Mesenchymal stem cell (in vitro differentiated cells and primary cell): ENCODE measurements around the gene CCDC158.
"Not testable (repeated sequence)": the region's sequence is repeated elsewhere in the genome, so short reads cannot be mapped to it uniquely, and the experiment has no call there.

Experiments
- DNase-seq: peaks from one replicate; pipeline ENCODE4 v3.0.0-alpha.2; 2013
- H2AFZ ChIP-seq: one replicate; pipeline ENCODE4 v1.6.1; 2013; ENCODE audit warnings: low read depth, mild to moderate bottlenecking, control low read depth, inconsistent platforms, low read length, moderate library complexity
- H2AK5ac ChIP-seq: 2 replicates; pipeline ENCODE4 v1.6.1; 2013; ENCODE audit warnings: low read length, moderate library complexity, mild to moderate bottlenecking, inconsistent platforms; ENCODE audit not compliant: severe bottlenecking
- H2BK120ac ChIP-seq: one replicate; pipeline ENCODE4 v1.6.1; 2013; ENCODE audit warnings: low read depth, mild to moderate bottlenecking, inconsistent platforms, low read length, moderate library complexity
- H2BK12ac ChIP-seq, 2 experiments: one replicate each; pipeline ENCODE4 v1.6.1; 2013; ENCODE audit warnings: inconsistent platforms in 2 of 2, low read length in 2 of 2, mild to moderate bottlenecking in 2 of 2, moderate library complexity in 2 of 2, control low read depth in 1 of 2
- H2BK15ac ChIP-seq: one replicate; pipeline ENCODE4 v1.6.1; 2013; ENCODE audit warnings: mild to moderate bottlenecking, low read depth, inconsistent platforms; ENCODE audit not compliant: poor library complexity, severe bottlenecking
- H2BK5ac ChIP-seq: 2 replicates; pipeline ENCODE4 v1.6.1; 2013; ENCODE audit warnings: low read depth, mild to moderate bottlenecking, low read length, control low read depth, inconsistent platforms; ENCODE audit not compliant: poor library complexity, severe bottlenecking
- H3K14ac ChIP-seq, 2 experiments: one replicate each; pipeline ENCODE4 v1.6.1; 2013; ENCODE audit warnings: inconsistent platforms in 2 of 2, low read length in 2 of 2, control low read depth in 1 of 2, mild to moderate bottlenecking in 1 of 2, moderate library complexity in 1 of 2
- H3K18ac ChIP-seq, 2 experiments: one replicate each; pipeline ENCODE4 v1.6.1; 2013; ENCODE audit warnings: inconsistent platforms in 2 of 2, low read length in 2 of 2, control low read depth in 1 of 2, low read depth in 1 of 2, mild to moderate bottlenecking in 1 of 2
- H3K23ac ChIP-seq, 2 experiments: one replicate each; pipeline ENCODE4 v1.6.1; 2013; ENCODE audit warnings: inconsistent platforms in 2 of 2, low read length in 2 of 2, mild to moderate bottlenecking in 2 of 2, moderate library complexity in 2 of 2, control low read depth in 1 of 2
- H3K27ac ChIP-seq: 2 replicates; pipeline ENCODE4 v1.5.1; 2013; ENCODE audit warnings: mild to moderate bottlenecking, moderate library complexity, low read length, control low read depth, inconsistent platforms; ENCODE audit not compliant: poor library complexity, severe bottlenecking
- H3K27me3 ChIP-seq, 2 experiments: 2 replicates each; pipeline versions ENCODE4 v1.6.1 to v1.7.0; 2013; ENCODE audit warnings: low read length in 2 of 2, mild to moderate bottlenecking in 2 of 2, moderate library complexity in 2 of 2, control low read depth in 1 of 2, inconsistent platforms in 1 of 2; ENCODE audit not compliant: control insufficient read depth in 1 of 2, insufficient read depth in 1 of 2
- H3K36me3 ChIP-seq, 2 experiments: 2 replicates each; pipeline versions ENCODE4 v1.6.1 to v1.7.0; 2013; ENCODE audit warnings: low read length in 2 of 2, control low read depth in 1 of 2, inconsistent platforms in 1 of 2, low read depth in 1 of 2, mild to moderate bottlenecking in 1 of 2; ENCODE audit not compliant: insufficient read depth in 2 of 2, control insufficient read depth in 1 of 2
- H3K4ac ChIP-seq, 2 experiments: one replicate each; pipeline ENCODE4 v1.6.1; 2013; ENCODE audit warnings: inconsistent platforms in 2 of 2, low read length in 2 of 2, mild to moderate bottlenecking in 2 of 2, moderate library complexity in 2 of 2, control low read depth in 1 of 2, low read depth in 1 of 2
- H3K4me1 ChIP-seq: 2 replicates; pipeline ENCODE4 v1.6.1; 2013; ENCODE audit warnings: low read depth, low read length, control low read depth; ENCODE audit not compliant: control insufficient read depth, insufficient read depth
- H3K4me2 ChIP-seq: 2 replicates; pipeline ENCODE4 v1.6.1; 2013; ENCODE audit warnings: low read length, mild to moderate bottlenecking, inconsistent platforms; ENCODE audit not compliant: poor library complexity, severe bottlenecking
- H3K4me3 ChIP-seq, 2 experiments: 2 replicates each; pipeline versions ENCODE4 v1.5.1 to v1.7.0; 2013; ENCODE audit warnings: low read length in 2 of 2, mild to moderate bottlenecking in 2 of 2, control low read depth in 1 of 2, low read depth in 1 of 2; ENCODE audit not compliant: insufficient read depth in 1 of 2
- H3K79me1 ChIP-seq: replicated peaks from 2 replicates; pipeline ENCODE4 v1.6.1; 2013; ENCODE audit warnings: mild to moderate bottlenecking, control low read depth, low read length, inconsistent platforms; ENCODE audit not compliant: poor library complexity, severe bottlenecking
- H3K9ac ChIP-seq: 2 replicates; pipeline ENCODE4 v1.7.0; 2013; ENCODE audit warnings: mild to moderate bottlenecking, low read length, moderate library complexity
- H3K9me3 ChIP-seq: 2 replicates; pipeline ENCODE4 v1.7.0; 2013; ENCODE audit warnings: mild to moderate bottlenecking, low read length; ENCODE audit not compliant: control insufficient read depth
- H4K8ac ChIP-seq: one replicate; pipeline ENCODE4 v1.6.1; 2013; ENCODE audit warnings: inconsistent platforms, mild to moderate bottlenecking, low read length, moderate library complexity
- H4K91ac ChIP-seq: one replicate; pipeline ENCODE4 v1.6.1; 2013; ENCODE audit warnings: mild to moderate bottlenecking, low read length, inconsistent platforms
- WGBS: methylation state at CpG from one replicate; pipeline ENCODE4 v1.1.7; 2013; ENCODE audit warnings: mixed read lengths; 5-methylcytosine and 5-hydroxymethylcytosine counted together

Gene CCDC158

GRCh38 chr4:76287811-76288210 lies 133.1 kb downstream of the CCDC158 start:
- not testable (repeated sequence) for H3K27ac ChIP-seq, H3K4me1 ChIP-seq, H3K9ac ChIP-seq, H4K8ac ChIP-seq, H3K14ac ChIP-seq, H3K4me3 ChIP-seq, H2BK5ac ChIP-seq, H3K18ac ChIP-seq, H2BK12ac ChIP-seq, H3K4me2 ChIP-seq, DNase-seq, H2BK120ac ChIP-seq, H3K23ac ChIP-seq, H2AFZ ChIP-seq, H2AK5ac ChIP-seq, H3K4ac ChIP-seq, H3K79me1 ChIP-seq, H4K91ac ChIP-seq, H3K9me3 ChIP-seq, H2BK15ac ChIP-seq, H3K36me3 ChIP-seq
- 59% methylated on average over 3 of the region's 3 CpGs for whole genome bisulfite sequencing
- H3K27me3 ChIP-seq, result peaks cover 0 to 18% of the 10 kb centered on the region in 2 experiments

GRCh38 chr4:76283900-76284299 lies 137.0 kb downstream of the CCDC158 start:
- Histone ChIP-seq H3K14ac (no peak overlapping the region), H3K23ac (no peak overlapping the region), H2BK5ac (no peak overlapping the region), H2BK12ac (no peak overlapping the region), H3K18ac (no peak overlapping the region), H2BK120ac (no peak overlapping the region), H3K9me3 (no peaks in the 10 kb centered on the region), H3K79me1 (no peaks in the 10 kb centered on the region), H2BK15ac (no peak overlapping the region), H4K91ac (no peak overlapping the region), H3K36me3 (no peaks in the 10 kb centered on the region), H2AK5ac (no peak overlapping the region), H2AFZ (no peak overlapping the region), H4K8ac (no peak overlapping the region), H3K4me2 (no peak overlapping the region), H3K4me3 (no peak overlapping the region), H3K4ac (no peak overlapping the region), H3K27me3 (no peaks in the 10 kb centered on the region), H3K9ac (no peak overlapping the region), H3K4me1 (peaks cover 1% of the 10 kb centered on the region), H3K27ac (no peak overlapping the region)
- WGBS, result 57% methylated on average over 4 of the region's 4 CpGs
- DNase-seq, result no peak

- no peak overlapping the region for H3K9ac ChIP-seq
- H3K4ac ChIP-seq, result no peak overlapping the region
- no peak overlapping the region for H4K91ac ChIP-seq
- no peak overlapping the region for H2BK12ac ChIP-seq
- no peak overlapping the region for H2AFZ ChIP-seq
- 84% methylated on average over 6 of the region's 6 CpGs for WGBS
- no peak overlapping the region for H3K27ac ChIP-seq
- no peak overlapping the region for H3K18ac ChIP-seq
- H3K14ac ChIP-seq, result no peak overlapping the region
- H3K9me3 ChIP-seq, result no peaks in the 10 kb centered on the region
- DNase-seq, result no peak
- peaks cover 1% of the 10 kb centered on the region for H3K4me1 ChIP-seq
- H3K79me1 ChIP-seq, result no peaks in the 10 kb centered on the region
- H3K4me3 ChIP-seq, result no peak overlapping the region
- H4K8ac ChIP-seq, result no peak overlapping the region
- H3K4me2 ChIP-seq, result no peak overlapping the region
- no peak overlapping the region for H2BK5ac ChIP-seq
- no peak overlapping the region for H2BK120ac ChIP-seq
- H3K23ac ChIP-seq, result no peak overlapping the region
- H3K36me3 ChIP-seq, result no peaks in the 10 kb centered on the region
- peaks cover 0 to 3% of the 10 kb centered on the region in 2 experiments for H3K27me3 ChIP-seq
- no peak overlapping the region for H2BK15ac ChIP-seq
- no peak overlapping the region for H2AK5ac ChIP-seq
Observed at GRCh38 chr4:76282941-76283689, 137.8 kb downstream of the CCDC158 start.

- not testable (repeated sequence) for H3K9ac ChIP-seq, H2BK15ac ChIP-seq, H3K79me1 ChIP-seq, H3K14ac ChIP-seq, H2AFZ ChIP-seq, H3K36me3 ChIP-seq, H4K91ac ChIP-seq, H2BK120ac ChIP-seq, DNase-seq, H2BK5ac ChIP-seq, H2BK12ac ChIP-seq, H3K4me1 ChIP-seq, H4K8ac ChIP-seq, H3K27ac ChIP-seq, H3K18ac ChIP-seq, H3K4me2 ChIP-seq, H3K4me3 ChIP-seq, H3K4ac ChIP-seq, H3K23ac ChIP-seq, H3K9me3 ChIP-seq, H3K27me3 ChIP-seq, H2AK5ac ChIP-seq
- WGBS, result 88% methylated on average over 6 of the region's 6 CpGs
Observed at GRCh38 chr4:76281594-76281993, 139.3 kb downstream of the CCDC158 start.
